CD8-positive, alpha-beta memory T cell (primary cell): ENCODE data around the gene HAUS2. TPM values are rescaled to one million over a fixed set of nuclear protein-coding genes. Genes with fewer than 3 reads are reported as not detected.
A peak's percentile ranks its signal among the peaks of the same experiment; 100 is the strongest.

ENCODE experiments used
- CTCF ChIA-PET: fragments of 350-600 bp; sonication (Branson Sonifier 250); formaldehyde crosslinking; loops from one replicate; lab custom pipeline; 2021; ENCODE audit warnings: antibody characterized with exemption; lab: Charles Lee
- POLR2A ChIA-PET: fragments of 350-600 bp; sonication (Branson Sonifier 250); formaldehyde crosslinking; loops from one replicate; lab custom pipeline; 2021; ENCODE audit warnings: antibody characterized with exemption; lab: Charles Lee
- DNase-seq, 5 donors: peaks; one replicate each; pipeline versions ENCODE4 v3.0.0 to v3.0.0-alpha.2; 2020 to 2022; ENCODE audit warnings: mixed read lengths in 1 of 5
- H3K27ac ChIP-seq: one replicate; pipeline ENCODE4 v1.7.0; 2013; ENCODE audit warnings: low read depth, mild to moderate bottlenecking, low read length, moderate library complexity
- H3K27me3 ChIP-seq: 2 replicates; pipeline ENCODE4 v1.7.0; 2013; ENCODE audit warnings: low read length, mild to moderate bottlenecking; ENCODE audit not compliant: insufficient read depth, poor library complexity, severe bottlenecking
- H3K36me3 ChIP-seq: 2 replicates; pipeline ENCODE4 v1.7.0; 2013; ENCODE audit warnings: mild to moderate bottlenecking, low read length, moderate library complexity; ENCODE audit not compliant: insufficient read depth
- H3K4me1 ChIP-seq: 2 replicates; pipeline ENCODE4 v1.7.0; 2013; ENCODE audit warnings: mild to moderate bottlenecking, low read length, moderate library complexity; ENCODE audit not compliant: insufficient read depth
- H3K4me3 ChIP-seq: 2 replicates; pipeline ENCODE4 v1.7.0; 2013; ENCODE audit warnings: mild to moderate bottlenecking, low read length
- H3K9me3 ChIP-seq: 2 replicates; pipeline ENCODE4 v1.7.0; 2013; ENCODE audit warnings: mild to moderate bottlenecking, low read length
- H3K27ac Mint-ChIP-seq, 8 donors: one replicate each; pipeline ENCODE4 v1.8.0; 2020 to 2021; ENCODE audit warnings: mixed read lengths in 8 of 8, mild to moderate bottlenecking in 6 of 8, inconsistent platforms in 3 of 8, moderate library complexity in 3 of 8
- H3K27me3 Mint-ChIP-seq, 2 donors: one replicate each; pipeline ENCODE4 v1.8.0; 2020 to 2021; ENCODE audit warnings: mixed read lengths in 2 of 2, mild to moderate bottlenecking in 1 of 2, moderate library complexity in 1 of 2
- H3K36me3 Mint-ChIP-seq, 3 donors: one replicate each; pipeline ENCODE4 v1.8.0; 2020 to 2021; ENCODE audit warnings: mixed read lengths in 3 of 3, inconsistent platforms in 1 of 3, mild to moderate bottlenecking in 1 of 3
- H3K4me1 Mint-ChIP-seq, 3 donors: one replicate each; pipeline ENCODE4 v1.8.0; 2020 to 2021; ENCODE audit warnings: mixed read lengths in 3 of 3, inconsistent platforms in 1 of 3, mild to moderate bottlenecking in 1 of 3
- H3K4me3 Mint-ChIP-seq, 7 donors: one replicate each; pipeline ENCODE4 v1.8.0; 2020 to 2021; ENCODE audit warnings: mixed read lengths in 7 of 7, mild to moderate bottlenecking in 6 of 7, moderate library complexity in 4 of 7, inconsistent platforms in 2 of 7
- H3K9me3 Mint-ChIP-seq, 5 donors: one replicate each; pipeline ENCODE4 v1.8.0; 2020 to 2022; ENCODE audit warnings: mixed read lengths in 5 of 5, mild to moderate bottlenecking in 3 of 5, moderate library complexity in 2 of 5, inconsistent platforms in 1 of 5
- polyA plus RNA-seq: library from polyadenylated mRNA; unstranded; fragments of 300-500 nt; fragmentation: Illumina TruSeq; gene quantifications from one replicate; pipeline ENCODE4 v1.2.3, GENCODE V29; 2021
- total RNA-seq, 2 experiments: library from RNA; stranded (reverse); gene quantifications; one replicate each; pipeline ENCODE4 v1.2.3, GENCODE V29; 2021

Gene HAUS2
- total and polyA plus RNA-seq, 3 experiments from 2014 or later: 33.4 to 56.8 (median 56.7) TPM

DNA sequence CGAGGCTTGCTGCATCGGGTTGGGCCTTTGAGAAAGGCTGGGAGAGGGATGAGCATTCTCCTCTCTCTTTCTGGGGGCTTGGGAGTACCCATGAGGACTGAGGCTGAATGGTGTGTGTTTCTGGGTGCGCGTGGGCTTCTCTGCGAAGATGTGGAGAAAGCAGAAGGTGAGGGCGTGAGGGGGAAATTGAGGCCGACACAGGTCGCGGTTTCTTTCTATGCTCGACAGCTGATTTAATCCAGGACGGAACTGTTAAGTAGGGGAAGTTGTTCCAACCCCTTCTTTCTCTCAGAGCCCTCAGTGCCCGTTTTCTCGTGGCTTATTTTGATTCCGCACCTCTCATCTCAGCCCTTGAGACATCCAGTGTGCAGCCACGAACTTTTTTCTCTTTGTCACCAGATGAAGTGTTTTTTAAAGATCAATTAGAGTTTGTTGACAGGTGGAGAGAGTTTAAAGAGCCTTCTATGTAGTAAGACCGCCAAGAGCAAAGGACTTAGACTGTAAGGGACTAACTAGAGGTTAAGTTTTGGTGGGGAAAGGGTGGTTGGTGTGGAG, 27.5 kb downstream of the HAUS2 start:
- H3K27ac Mint-ChIP-seq: peak overlapping the region in 7 of 8 donors; percentile 30 to 89 (median 82)
- peaks cover 29 to 37% (median 29%) of the 10 kb centered on the region in 3 donors for H3K4me1 Mint-ChIP-seq
- no peaks in the 10 kb centered on the region for H3K9me3 ChIP-seq
- ChIA-PET CTCF (interaction anchor here (0.9 to 1.5 kb wide), 3 partner anchors 16 to 147 kb away, joined by 3 read pairs; no protein-coding TSS in a partner anchor), POLR2A (interaction anchor here (1.2 to 2.1 kb wide), 3 partner anchors 28 to 85 kb away, joined by 5 to 18 read pairs (median 7); partner anchors contain the start of genes HAUS2, LRRC57 and ZNF106)
- H3K27me3 Mint-ChIP-seq: peaks cover 0 to 2% of the 10 kb centered on the region in 2 donors
- peak in 1 of 5 donors; percentile 6 for DNase-seq
- H3K36me3 Mint-ChIP-seq: peaks cover 0 to 3% (median 0%) of the 10 kb centered on the region in 3 donors
- H3K4me1 ChIP-seq: peaks cover 14% of the 10 kb centered on the region
- H3K4me3 ChIP-seq: peak overlapping the region; percentile 83
- no peak overlapping the region for H3K27ac ChIP-seq
- H3K9me3 Mint-ChIP-seq: no peaks in the 10 kb centered on the region
- peak overlapping the region; percentile 83 to 97 (median 95) for H3K4me3 Mint-ChIP-seq
- no peaks in the 10 kb centered on the region for H3K36me3 ChIP-seq
- H3K27me3 ChIP-seq: no peaks in the 10 kb centered on the region

DNA sequence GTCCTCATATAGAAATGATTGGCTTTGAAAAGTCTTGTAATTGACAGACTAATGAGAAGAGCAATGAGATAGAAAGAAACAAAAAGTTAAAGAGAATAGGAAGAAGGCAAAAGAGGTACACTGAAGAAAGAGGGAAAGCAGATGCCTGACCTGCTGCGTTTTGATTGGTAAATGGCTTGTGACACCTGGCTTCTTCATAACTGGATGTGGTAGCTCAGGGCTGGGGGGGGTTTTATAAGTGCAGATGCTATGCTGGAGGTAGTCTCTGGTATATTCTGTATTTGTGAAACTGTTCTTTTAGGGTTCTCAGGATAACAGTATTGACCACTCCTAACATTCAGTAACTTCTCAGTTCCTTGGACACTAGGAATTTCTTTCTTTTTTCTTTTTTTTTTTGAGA, 28.1 kb downstream of the HAUS2 start:
- Histone ChIP-seq H3K36me3 (no peaks in the 10 kb centered on the region), H3K27ac (no peak overlapping the region), H3K9me3 (no peaks in the 10 kb centered on the region), H3K27me3 (no peaks in the 10 kb centered on the region), H3K4me1 (peaks cover 17% of the 10 kb centered on the region), H3K4me3 (no peak overlapping the region)
- Mint-ChIP-seq H3K4me1 (peaks cover 36 to 44% (median 36%) of the 10 kb centered on the region in 3 donors), H3K9me3 (no peaks in the 10 kb centered on the region), H3K4me3 (peak overlapping the region; percentile 27 to 96 (median 91)), H3K27ac (peak overlapping the region in 7 of 8 donors; percentile 27 to 83 (median 69)), H3K27me3 (peaks cover 0 to 2% of the 10 kb centered on the region in 2 donors), H3K36me3 (peaks cover 0 to 3% (median 0%) of the 10 kb centered on the region in 3 donors)
- ChIA-PET CTCF (no interaction called here), POLR2A (no interaction called here)
- DNase-seq: no peak

DNA sequence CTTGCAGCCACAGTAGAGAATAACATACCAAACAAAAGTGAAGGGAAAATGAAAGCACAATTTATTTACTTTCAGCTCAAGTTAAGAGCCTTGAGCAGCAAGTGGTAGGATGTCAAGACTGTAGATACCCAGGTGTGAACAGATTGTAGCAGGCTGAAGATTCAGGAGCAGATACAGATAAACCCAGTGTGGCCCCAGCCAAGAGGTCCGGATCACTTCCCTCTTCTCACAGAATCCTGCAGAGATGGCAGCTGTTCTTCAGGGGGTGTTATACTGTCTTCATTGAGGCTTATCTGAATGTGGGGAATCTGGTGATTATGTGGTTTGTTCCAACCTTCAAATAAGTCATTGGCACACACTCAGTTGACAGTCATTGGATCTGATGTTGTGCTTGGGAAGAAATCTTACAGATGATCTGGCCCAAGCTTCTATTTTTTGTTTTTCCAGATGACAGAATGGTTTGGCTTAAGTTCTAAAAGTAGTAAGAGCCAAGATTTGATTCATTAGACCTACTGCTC, 28.9 kb downstream of the HAUS2 start:
- peaks cover 44 to 52% (median 44%) of the 10 kb centered on the region in 3 donors for H3K4me1 Mint-ChIP-seq
- POLR2A ChIA-PET: no interaction called here

DNA sequence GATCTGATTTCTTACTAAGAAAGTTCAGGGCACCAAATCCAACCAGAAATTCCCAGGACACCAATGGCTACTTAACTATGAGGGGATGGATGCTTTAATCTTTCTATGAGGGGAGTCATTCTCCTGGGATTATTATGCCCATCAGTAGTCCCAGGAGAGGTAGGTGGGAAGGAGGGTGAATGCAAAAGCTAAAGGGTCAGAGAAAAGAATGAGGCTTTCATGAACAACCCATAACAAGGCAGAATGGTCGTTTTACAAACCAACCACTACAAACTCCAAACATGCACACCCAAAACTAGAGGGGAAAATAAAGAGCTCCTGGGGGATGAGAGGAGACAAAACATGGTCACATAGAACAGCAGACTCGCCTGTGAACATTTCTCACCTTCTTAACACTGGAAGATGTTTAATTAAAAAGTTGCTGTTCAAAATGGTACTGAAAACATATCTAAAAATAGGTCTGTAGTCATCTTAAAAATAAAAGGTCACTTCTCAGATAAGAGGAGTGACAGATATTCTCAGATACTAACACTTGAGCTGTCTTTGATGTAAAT, 30.4 kb downstream of the HAUS2 start:
- H3K27ac ChIP-seq: no peak overlapping the region
- no peaks in the 10 kb centered on the region for H3K36me3 ChIP-seq
- POLR2A ChIA-PET: interaction anchor here (0.7 kb wide), 1 partner anchor 9 kb away, joined by 3 read pairs; no protein-coding TSS in a partner anchor
- peaks cover 0 to 2% of the 10 kb centered on the region in 2 donors for H3K27me3 Mint-ChIP-seq
- no peaks in the 10 kb centered on the region for H3K27me3 ChIP-seq
- peak overlapping the region in 2 of 7 donors; percentile 1 to 83 for H3K4me3 Mint-ChIP-seq
- CTCF ChIA-PET: no interaction called here
- no peaks in the 10 kb centered on the region for H3K9me3 ChIP-seq
- peaks cover 21% of the 10 kb centered on the region for H3K4me1 ChIP-seq
- no peak for DNase-seq
- H3K36me3 Mint-ChIP-seq: peaks cover 0 to 3% (median 0%) of the 10 kb centered on the region in 3 donors
- H3K9me3 Mint-ChIP-seq: no peaks in the 10 kb centered on the region
- H3K4me1 Mint-ChIP-seq: peaks cover 48 to 60% (median 50%) of the 10 kb centered on the region in 3 donors
- peak overlapping the region in 3 of 8 donors; percentile 5 to 46 (median 42) for H3K27ac Mint-ChIP-seq
- no peak overlapping the region for H3K4me3 ChIP-seq

More for the DNA sequence above, 28.9 kb downstream of the HAUS2 start:
- Mint-ChIP-seq H3K9me3 (no peaks in the 10 kb centered on the region), H3K4me3 (peak overlapping the region in 3 of 7 donors; percentile 36 to 83 (median 41)), H3K27me3 (peaks cover 0 to 2% of the 10 kb centered on the region in 2 donors), H3K27ac (peak overlapping the region in 1 of 8 donors; percentile 5), H3K36me3 (peaks cover 0 to 3% (median 0%) of the 10 kb centered on the region in 3 donors)
- Histone ChIP-seq H3K27ac (no peak overlapping the region), H3K4me1 (peaks cover 21% of the 10 kb centered on the region), H3K36me3 (no peaks in the 10 kb centered on the region), H3K27me3 (no peaks in the 10 kb centered on the region), H3K4me3 (no peak overlapping the region), H3K9me3 (no peaks in the 10 kb centered on the region)
- CTCF ChIA-PET: no interaction called here
- DNase-seq: no peak

DNA sequence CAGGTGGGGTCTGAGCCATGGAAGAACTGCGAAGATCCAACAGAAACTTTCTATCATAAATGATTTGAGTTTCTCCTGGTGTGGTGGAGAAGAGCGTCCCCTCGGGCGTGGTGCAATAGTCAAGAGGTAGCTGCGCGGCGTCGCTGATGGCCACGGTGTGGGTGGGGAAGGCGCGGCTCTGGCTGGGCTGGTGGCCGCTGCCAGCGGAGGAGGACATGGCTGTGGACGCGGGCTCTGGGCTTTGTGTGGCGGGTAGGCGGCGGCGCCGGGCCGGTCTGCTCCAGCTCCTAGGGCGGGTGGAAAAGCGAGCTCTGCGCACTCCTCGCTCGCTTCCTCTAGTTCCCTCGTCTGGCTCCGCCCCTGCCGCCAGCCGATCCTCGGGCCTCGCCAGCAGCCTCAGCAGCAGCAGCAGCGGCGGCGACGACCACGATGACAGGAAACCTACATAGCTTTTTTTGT, 32.7 kb downstream of the HAUS2 start:
- H3K4me3 Mint-ChIP-seq: peak overlapping the region; percentile 83 to 97 (median 89)
- peak overlapping the region; percentile 70 for H3K4me3 ChIP-seq
- no peaks in the 10 kb centered on the region for H3K9me3 Mint-ChIP-seq
- ChIA-PET CTCF (interaction anchor here (0.7 to 1.7 kb wide), 9 partner anchors 12 to 91 kb away, joined by 3 to 4 read pairs (median 3); partner anchors contain the start of genes HAUS2, LRRC57 and ZNF106), POLR2A (interaction anchor here (0.7 to 3.3 kb wide), 4 partner anchors 24 to 308 kb away, joined by 3 to 18 read pairs (median 3); partner anchors contain the start of genes GANC and TMEM87A)
- H3K4me1 ChIP-seq: peaks cover 17% of the 10 kb centered on the region
- H3K36me3 Mint-ChIP-seq: peaks cover 0 to 6% (median 1%) of the 10 kb centered on the region in 3 donors
- H3K27ac Mint-ChIP-seq: peak overlapping the region; percentile 81 to 99 (median 94)
- no peaks in the 10 kb centered on the region for H3K9me3 ChIP-seq
- H3K4me1 Mint-ChIP-seq: peaks cover 38 to 49% (median 45%) of the 10 kb centered on the region in 3 donors
- H3K27me3 Mint-ChIP-seq: peaks cover 0 to 2% of the 10 kb centered on the region in 2 donors
- H3K27me3 ChIP-seq: no peaks in the 10 kb centered on the region
- peak overlapping the region; percentile 66 for H3K27ac ChIP-seq
- peak; percentile 66 to 86 (median 75) for DNase-seq
- H3K36me3 ChIP-seq: no peaks in the 10 kb centered on the region

DNA sequence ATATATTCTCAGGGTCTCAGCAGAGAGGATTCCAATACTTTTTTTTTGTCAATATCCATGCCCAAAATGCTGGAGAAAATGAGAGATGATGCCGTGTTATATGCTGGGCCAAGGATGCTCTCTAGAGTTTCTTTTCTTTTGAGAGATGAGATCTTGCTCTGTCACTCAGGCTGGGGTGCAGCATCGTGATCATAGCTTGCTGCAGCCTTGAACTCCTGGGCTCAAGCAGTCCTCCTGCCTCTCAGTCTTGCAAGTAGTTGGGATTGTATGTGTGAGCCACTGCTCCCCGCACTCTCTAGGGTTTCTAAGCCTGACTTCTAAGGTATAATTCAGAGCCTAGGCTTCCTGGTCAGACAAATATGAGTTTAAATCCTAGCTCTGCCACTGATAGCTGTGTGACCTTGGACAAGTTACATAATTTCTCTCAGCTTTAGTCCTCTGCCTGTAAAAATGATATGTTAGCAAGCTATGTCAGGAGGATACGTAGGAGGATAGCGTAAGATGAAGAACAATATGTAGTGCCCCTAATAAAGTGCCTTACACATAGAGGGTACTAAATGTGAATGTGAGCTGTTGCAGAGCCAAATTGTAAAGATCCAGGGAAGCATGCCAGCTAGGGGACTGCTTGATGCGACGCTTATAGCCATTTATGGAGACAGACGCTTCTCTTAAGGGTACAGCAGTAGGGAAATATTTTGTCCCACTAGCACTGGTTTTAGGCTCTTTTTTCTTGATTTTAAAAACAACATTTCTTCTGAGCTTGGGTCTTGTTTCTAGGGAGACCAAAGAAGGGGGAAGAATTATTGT, 34.1 kb downstream of the HAUS2 start:
- H3K9me3 Mint-ChIP-seq: no peaks in the 10 kb centered on the region
- H3K36me3 Mint-ChIP-seq: peaks cover 0 to 8% (median 1%) of the 10 kb centered on the region in 3 donors
- DNase-seq: no peak
- ChIA-PET POLR2A (interaction anchor here (1.0 to 3.3 kb wide), 2 partner anchors 23 to 35 kb away, joined by 3 to 18 read pairs; no protein-coding TSS in a partner anchor), CTCF (interaction anchor here (0.9 to 1.7 kb wide), 4 partner anchors 18 to 34 kb away, joined by 3 to 4 read pairs (median 3); partner anchors contain the start of genes HAUS2 and LRRC57)
- peak overlapping the region in 3 of 7 donors; percentile 30 to 88 (median 60) for H3K4me3 Mint-ChIP-seq
- no peaks in the 10 kb centered on the region for H3K27me3 ChIP-seq
- no peaks in the 10 kb centered on the region for H3K9me3 ChIP-seq
- H3K4me3 ChIP-seq: no peak overlapping the region
- peaks cover 30 to 39% (median 38%) of the 10 kb centered on the region in 3 donors for H3K4me1 Mint-ChIP-seq
- no peaks in the 10 kb centered on the region for H3K27me3 Mint-ChIP-seq
- peak overlapping the region; percentile 34 to 97 (median 88) for H3K27ac Mint-ChIP-seq
- H3K36me3 ChIP-seq: no peaks in the 10 kb centered on the region
- H3K4me1 ChIP-seq: peaks cover 13% of the 10 kb centered on the region
- no peak overlapping the region for H3K27ac ChIP-seq
